Cardiac fibroblast (primary cell): ENCODE results near the gene MSGN1.
"Not testable (repeated sequence)": the region's sequence is repeated elsewhere in the genome, so short reads cannot be mapped to it uniquely, and the experiment has no call there.

Source experiments
- DNase-seq, 2 donors: peaks; one replicate each; pipeline versions ENCODE4 v3.0.0 to v3.0.0-alpha.2; 2010; ENCODE audit warnings: low read depth in 2 of 2
- H3K4me3 ChIP-seq, 2 donors: replicated peaks in 1 of 2; 1 replicate in 1 of 2; 2 replicates in 1 of 2; pipeline ENCODE4 v1.5.1; 2011; ENCODE audit warnings: low read depth in 2 of 2, low read length in 2 of 2, mild to moderate bottlenecking in 2 of 2, moderate library complexity in 1 of 2
- TF ChIP-seq, protein P1 (sequence below): IDR thresholded peaks from one replicate; pipeline ENCODE4 v1.5.1; 2011; ENCODE audit warnings: low read depth, mild to moderate bottlenecking, low read length, inconsistent platforms

Gene MSGN1

DNA sequence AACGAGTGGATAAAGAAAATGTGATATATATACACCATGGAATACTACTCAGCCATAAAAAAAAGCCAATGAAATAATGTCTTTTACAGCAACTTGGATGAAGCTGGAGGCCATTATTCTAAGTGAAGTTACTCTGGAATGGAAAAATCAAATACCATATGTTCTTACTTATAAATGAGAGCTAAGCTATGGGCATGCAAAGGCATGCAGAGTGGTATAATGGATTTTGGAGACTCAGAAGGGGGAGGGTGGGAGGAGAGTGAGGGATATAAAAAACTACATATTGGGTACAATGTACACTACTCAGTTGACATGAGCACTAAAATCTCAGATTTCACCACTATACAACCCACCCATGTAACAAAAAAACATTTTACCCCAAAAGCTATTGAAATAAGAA, 1.7 kb upstream of the MSGN1 start:
- TF ChIP-seq, protein P1, sequence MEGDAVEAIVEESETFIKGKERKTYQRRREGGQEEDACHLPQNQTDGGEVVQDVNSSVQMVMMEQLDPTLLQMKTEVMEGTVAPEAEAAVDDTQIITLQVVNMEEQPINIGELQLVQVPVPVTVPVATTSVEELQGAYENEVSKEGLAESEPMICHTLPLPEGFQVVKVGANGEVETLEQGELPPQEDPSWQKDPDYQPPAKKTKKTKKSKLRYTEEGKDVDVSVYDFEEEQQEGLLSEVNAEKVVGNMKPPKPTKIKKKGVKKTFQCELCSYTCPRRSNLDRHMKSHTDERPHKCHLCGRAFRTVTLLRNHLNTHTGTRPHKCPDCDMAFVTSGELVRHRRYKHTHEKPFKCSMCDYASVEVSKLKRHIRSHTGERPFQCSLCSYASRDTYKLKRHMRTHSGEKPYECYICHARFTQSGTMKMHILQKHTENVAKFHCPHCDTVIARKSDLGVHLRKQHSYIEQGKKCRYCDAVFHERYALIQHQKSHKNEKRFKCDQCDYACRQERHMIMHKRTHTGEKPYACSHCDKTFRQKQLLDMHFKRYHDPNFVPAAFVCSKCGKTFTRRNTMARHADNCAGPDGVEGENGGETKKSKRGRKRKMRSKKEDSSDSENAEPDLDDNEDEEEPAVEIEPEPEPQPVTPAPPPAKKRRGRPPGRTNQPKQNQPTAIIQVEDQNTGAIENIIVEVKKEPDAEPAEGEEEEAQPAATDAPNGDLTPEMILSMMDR: no peak
- H3K4me3 ChIP-seq: no peak overlapping the region
- no peak for DNase-seq

DNA sequence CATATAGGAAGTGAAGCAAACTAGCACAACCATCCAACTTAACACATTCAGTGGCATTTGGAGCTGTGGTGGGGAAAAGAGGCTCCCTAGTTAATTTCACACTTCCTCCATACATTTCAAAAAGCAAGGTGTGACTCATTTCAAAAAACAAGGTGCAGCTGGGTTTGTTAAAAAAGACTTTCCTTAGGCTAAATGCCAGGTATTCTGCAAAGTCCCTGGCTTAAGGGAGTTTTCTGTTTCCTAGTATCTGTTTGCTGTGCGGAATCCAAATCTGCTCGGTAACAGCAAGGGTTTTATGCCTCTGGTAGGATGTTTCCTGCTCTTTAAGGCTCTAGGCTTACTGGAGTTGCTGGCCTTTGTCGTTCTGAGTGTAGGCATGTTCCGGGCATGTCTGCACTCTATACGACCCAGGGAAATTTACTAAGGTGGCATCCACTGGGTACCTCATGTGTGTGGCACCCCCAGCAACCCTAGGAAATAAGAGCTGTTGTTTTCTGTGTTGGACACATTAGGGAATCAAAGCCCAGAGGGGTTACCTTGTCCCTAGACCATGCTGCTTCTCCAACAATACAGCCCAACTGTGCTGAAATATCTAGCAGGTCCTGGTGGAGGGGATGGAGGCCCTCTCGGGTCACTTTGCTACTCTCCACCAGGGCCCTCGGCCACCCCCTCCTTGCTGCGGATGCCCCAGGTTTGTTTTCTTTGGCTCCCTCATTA, 634 bp upstream of the MSGN1 start:
- DNase-seq: no peak
- TF ChIP-seq, protein P1: no peak

DNA sequence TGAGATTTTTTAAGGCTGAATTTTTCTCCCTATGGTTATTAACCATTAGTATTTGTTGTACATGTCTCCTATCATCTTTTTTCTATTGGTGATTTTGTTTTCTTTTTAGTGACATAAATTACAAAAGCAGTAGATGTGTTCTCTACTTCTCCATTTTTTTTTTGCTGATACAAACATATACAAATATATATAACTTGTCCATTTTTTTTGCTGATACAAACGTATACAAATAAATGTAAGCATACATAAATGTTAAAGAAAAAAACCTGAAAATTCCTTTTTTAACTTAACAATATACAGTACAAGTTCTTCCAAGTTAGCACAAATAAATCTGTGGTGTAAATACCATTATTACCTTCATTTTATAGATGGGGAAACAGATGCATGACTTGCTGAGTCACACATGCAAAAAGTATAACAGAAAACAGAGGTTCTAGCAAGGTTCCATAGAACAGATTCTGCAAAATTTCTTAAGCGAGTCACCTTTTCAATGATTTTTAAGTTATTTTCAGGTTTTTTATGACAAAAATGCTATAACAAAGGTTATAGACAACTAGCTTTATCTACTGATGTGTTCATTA, 2.1 kb downstream of the MSGN1 start:
- TF ChIP-seq, protein P1: no peak
- H3K4me3 ChIP-seq: no peak overlapping the region
- DNase-seq: no peak

More for the DNA sequence above, 634 bp upstream of the MSGN1 start:
- H3K4me3 ChIP-seq: no peak overlapping the region

DNA sequence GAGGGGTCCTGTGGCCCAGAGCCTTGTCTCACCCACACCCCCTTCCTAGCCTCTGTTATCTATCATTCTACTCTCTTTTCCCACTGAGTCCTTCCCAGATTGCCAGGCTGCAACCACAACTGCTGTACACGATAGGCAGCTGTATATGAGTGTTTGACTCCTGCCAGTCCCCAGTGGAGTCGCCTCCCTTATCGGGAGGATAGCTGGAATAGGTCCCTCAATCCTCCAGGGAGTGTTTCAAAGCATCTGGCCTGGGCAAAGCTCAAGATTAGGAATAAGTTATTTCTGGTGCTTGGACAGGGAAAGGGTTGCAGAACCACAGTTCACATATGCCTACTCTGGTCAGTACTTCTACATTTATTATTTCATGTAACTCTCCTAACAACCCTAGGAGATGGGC, 4.8 kb downstream of the MSGN1 start:
- DNase-seq: no peak
- TF ChIP-seq, protein P1: no peak
- H3K4me3 ChIP-seq: no peak overlapping the region

DNA sequence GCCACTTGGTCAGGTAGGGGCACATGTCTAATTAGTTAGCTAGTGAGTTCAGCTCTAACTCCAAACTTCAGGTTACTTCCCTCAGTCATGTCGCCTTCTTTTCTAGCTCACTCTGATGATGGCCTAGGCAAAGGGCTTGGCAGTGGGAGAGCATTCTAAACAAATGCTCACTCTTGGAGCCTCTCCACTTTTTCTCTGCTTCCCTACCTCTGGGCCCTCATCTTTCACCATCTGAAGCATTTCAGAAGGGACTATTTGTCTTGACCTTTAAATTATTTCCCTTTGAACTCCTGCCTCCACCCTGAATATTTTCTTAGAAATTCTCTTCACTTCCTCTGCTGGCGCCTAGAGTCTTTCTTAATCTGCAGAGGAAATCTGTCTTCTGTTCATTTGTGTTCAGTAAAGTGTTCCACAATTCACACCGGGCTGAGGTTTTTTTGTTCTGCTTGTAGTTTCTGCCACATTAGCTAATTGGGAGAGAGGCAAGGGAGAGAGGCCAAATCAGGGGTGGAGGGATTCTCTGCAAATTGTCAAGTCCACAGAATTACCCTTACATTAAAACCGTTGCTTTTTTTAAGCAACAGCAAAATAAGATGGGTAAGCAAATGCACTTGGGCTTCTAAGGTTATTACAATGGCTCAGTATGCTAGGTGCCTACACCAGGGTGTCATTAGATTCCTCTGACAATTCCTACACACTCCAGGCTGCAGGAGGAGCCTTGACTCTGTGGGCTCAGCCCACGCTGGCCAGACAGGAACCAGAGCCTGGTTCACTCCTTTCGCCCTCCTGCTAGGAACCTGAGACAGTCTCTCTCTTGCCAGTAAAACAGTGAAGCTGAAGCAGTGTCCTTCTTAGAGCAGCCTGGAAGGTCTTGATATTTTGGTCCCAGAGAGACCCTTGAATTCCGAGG, 5.5 kb downstream of the MSGN1 start:
- TF ChIP-seq, protein P1: no peak
- H3K4me3 ChIP-seq: no peak overlapping the region
- peak in 1 of 2 donors; percentile 14 for DNase-seq

DNA sequence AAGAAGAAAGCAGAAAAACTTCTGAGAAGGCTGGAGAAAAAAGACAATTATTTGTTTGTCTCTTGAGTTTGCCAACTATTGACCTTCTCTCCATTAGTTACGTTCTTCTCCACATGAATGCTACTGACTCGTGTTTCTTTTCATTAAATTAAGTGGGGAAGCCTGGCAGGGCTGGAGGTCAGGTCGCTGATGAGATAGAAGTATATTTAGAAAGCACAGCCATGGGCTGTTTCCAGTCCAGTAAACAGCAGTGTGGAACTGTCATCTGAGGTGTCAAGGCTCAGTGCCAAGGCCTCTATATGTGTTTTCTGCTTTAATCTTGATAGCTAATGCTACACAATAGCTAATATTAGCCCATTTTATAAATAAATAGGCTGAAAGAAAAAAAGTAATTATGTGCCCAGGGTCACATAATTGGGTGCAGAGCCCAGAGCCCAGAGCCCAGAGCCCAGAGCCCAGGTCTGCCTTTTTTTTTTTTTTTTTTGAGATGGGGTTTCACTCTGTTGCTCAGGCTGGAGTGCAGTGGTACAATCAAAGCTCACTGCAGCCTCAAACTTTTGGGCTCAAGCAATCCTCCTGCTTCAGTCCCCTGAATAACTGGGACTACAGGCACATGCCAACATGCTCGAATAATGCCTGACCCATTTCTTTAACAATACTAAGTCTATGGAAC, 6.3 kb downstream of the MSGN1 start:
- TF ChIP-seq, protein P1: no peak
- no peak for DNase-seq

DNA sequence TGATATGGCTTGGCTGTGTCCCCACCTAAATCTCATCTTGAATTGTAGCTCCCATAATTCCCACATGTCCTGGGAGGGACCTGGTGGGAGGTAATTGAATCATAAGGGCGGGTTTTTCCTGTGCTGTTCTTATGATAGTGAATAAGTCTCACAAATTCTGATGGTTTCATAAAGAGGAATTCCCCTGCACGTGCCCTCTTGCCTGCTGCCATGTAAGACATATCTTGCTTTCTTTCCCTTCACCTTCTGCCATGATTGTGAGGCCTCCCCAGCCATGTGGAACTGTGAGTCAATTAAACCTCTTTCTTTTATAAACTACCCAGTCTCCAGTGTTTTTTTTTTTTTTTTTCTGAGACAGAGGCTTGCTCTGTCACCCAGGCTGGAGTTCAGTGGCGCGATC, 7.4 kb downstream of the MSGN1 start:
- DNase-seq: peak in 1 of 2 donors; percentile 23
- H3K4me3 ChIP-seq: not testable (repeated sequence)

More for the DNA sequence above, 6.3 kb downstream of the MSGN1 start:
- H3K4me3 ChIP-seq: no peak overlapping the region
